DND-41 (cell line): ENCODE data around the gene CDH2.

Experiments used
- ATAC-seq: fragments of 200-7000 bp; cut with Tn5 transposase; 3 replicates; pipeline ENCODE4 v1.9.1; 2021; ENCODE audit warnings: low read depth; ENCODE audit not compliant: insufficient read depth
- DNase-seq: peaks from one replicate; pipeline ENCODE4 v3.0.0-alpha.2; 2020
- H2AFZ ChIP-seq: 2 replicates; pipeline ENCODE4 v1.6.0; 2012; ENCODE audit warnings: low read depth, low read length
- H3K27ac ChIP-seq: 2 replicates; pipeline ENCODE4 v1.5.1; 2012; ENCODE audit warnings: low read length, inconsistent platforms
- H3K27me3 ChIP-seq: fragments of 200-600 bp; sonication (generic); 2 replicates; pipeline ENCODE4 v1.6.0; 2012; ENCODE audit warnings: low read length, mild to moderate bottlenecking, inconsistent platforms; ENCODE audit not compliant: insufficient read depth, poor library complexity
- H3K36me3 ChIP-seq: 2 replicates; pipeline ENCODE4 v1.5.1; 2012; ENCODE audit warnings: low read length, inconsistent platforms; ENCODE audit not compliant: insufficient read depth
- H3K4me1 ChIP-seq: 2 replicates; pipeline ENCODE4 v1.5.1; 2012; ENCODE audit warnings: mild to moderate bottlenecking, low read length; ENCODE audit not compliant: insufficient read depth
- H3K4me2 ChIP-seq: 2 replicates; pipeline ENCODE4 v1.6.0; 2012; ENCODE audit warnings: mild to moderate bottlenecking, moderate library complexity, low read length, inconsistent platforms; ENCODE audit not compliant: insufficient read depth
- H3K4me3 ChIP-seq, 2 experiments: fragments of 200-600 bp in 1 of 2; shearing (Covaris generic) in 1 of 2; 2 replicates each; pipeline ENCODE4 v1.5.1; 2012 to 2016; ENCODE audit warnings: inconsistent platforms in 2 of 2, low read length in 2 of 2, mild to moderate bottlenecking in 2 of 2, low read depth in 1 of 2, moderate library complexity in 1 of 2
- H3K79me2 ChIP-seq: 2 replicates; pipeline ENCODE4 v1.6.0; 2012; ENCODE audit warnings: low read length, inconsistent platforms; ENCODE audit not compliant: insufficient read depth
- H3K9ac ChIP-seq: 2 replicates; pipeline ENCODE4 v1.6.0; 2012; ENCODE audit warnings: low read depth, mild to moderate bottlenecking, inconsistent platforms, low read length, moderate library complexity
- H3K9me3 ChIP-seq: 2 replicates; pipeline ENCODE4 v1.5.1; 2012; ENCODE audit warnings: low read length, moderate library complexity, mild to moderate bottlenecking, inconsistent platforms; ENCODE audit not compliant: insufficient read depth, severe bottlenecking
- H4K20me1 ChIP-seq: 2 replicates; pipeline ENCODE4 v1.6.0; 2012; ENCODE audit warnings: low read length; ENCODE audit not compliant: insufficient read depth
- CTCF ChIP-seq: IDR thresholded peaks from 2 replicates; pipeline ENCODE4 v1.5.1; 2012; ENCODE audit warnings: borderline replicate concordance, low read length, moderate library complexity, mild to moderate bottlenecking; ENCODE audit not compliant: poor library complexity, severe bottlenecking; ENCODE audit errors: extremely low read depth
- EZH2 ChIP-seq: IDR thresholded peaks from 3 replicates; pipeline ENCODE4 v1.6.1; 2012; ENCODE audit warnings: borderline replicate concordance, low read depth, mild to moderate bottlenecking, moderate library complexity, low read length, inconsistent platforms; ENCODE audit not compliant: severe bottlenecking

The CDH2 gene

DNA sequence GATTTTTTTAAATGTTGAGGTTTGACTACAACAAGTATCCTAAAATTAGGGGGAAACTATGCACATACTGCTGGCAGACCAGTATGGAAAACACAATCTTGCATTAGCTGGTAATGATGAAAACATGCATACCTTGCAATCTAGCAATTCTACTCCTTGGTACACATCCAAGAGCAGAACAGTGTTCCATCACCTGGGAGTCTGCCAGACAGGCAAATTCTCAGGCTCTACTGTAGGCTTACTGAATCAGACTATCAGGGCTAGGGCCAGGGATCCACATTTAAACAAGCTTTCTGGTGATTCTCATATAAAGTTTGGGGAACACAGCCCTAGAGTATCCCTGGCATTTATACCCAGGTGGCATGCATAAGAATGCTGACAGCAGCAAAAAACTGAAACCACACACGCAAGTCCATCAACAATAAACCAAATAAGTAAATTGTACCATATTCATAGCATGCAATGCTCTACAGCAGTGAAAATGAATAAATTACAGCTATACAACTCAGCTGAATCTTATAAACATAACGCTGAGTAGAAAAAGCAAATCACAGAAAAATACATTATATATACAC lies 13.6 kb downstream of the CDH2 start:
- no peak for ATAC-seq
- Histone ChIP-seq H3K36me3 (no peaks in the 10 kb centered on the region), H3K4me3 (no peak overlapping the region), H4K20me1 (peaks cover 35% of the 10 kb centered on the region), H3K79me2 (peaks cover 90% of the 10 kb centered on the region), H3K27me3 (no peaks in the 10 kb centered on the region), H2AFZ (no peak overlapping the region), H3K4me2 (no peak overlapping the region), H3K27ac (no peak overlapping the region), H3K4me1 (no peaks in the 10 kb centered on the region), H3K9ac (no peak overlapping the region), H3K9me3 (no peaks in the 10 kb centered on the region)
- no peak for DNase-seq
- TF ChIP-seq EZH2 (no peak), CTCF (no peak)

DNA sequence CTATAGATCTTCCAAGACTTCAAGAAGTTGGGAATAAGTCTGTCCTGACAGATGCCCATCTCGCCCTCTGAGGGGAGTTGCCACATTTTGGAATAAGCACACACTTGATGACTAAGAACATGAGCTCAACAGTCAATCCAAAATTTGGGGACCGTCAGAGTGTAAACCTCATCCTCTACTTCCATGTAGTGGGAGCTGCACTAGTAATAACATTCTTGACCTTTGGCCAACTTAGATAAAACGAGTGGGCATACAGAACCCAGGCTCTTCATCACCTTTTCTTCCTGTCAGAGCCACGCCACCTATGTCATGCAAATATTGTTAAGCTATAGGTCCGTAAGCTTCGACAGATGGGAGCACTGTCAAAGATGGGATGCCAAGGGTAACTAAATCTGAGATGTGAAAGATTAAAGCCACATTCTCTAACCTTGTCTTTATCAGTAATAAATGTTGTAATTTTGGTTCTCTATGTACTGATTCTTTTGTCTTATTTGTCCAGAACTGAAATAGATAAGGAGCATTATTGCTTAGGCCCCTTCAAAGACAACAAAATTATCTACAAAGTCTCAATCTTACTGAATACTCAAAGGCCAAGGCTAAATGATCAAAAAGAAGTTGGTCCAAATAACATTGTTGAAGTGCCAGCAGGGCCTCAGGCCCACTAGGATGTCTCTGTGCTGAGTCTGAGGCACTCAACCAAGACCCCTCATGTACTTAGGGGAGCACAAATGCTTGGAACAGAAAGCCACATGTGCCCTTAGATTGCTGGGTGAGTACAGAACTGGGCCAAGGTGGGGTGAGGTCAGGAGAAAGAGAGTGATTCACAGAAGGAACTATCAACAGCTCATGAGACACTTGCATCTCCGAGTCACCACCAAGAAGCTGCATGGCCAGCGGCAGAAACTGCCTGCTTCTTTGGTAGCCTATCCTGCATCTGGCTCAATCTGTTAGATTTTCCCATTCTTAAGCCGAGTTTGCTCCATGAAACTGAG lies 15.0 kb downstream of the CDH2 start:
- Histone ChIP-seq H3K4me1 (no peaks in the 10 kb centered on the region), H2AFZ (no peak overlapping the region), H3K9me3 (no peaks in the 10 kb centered on the region), H3K36me3 (no peaks in the 10 kb centered on the region), H3K4me3 (no peak overlapping the region), H4K20me1 (peaks cover 43% of the 10 kb centered on the region), H3K9ac (no peak overlapping the region), H3K4me2 (no peak overlapping the region), H3K27ac (no peak overlapping the region), H3K79me2 (peaks cover 80% of the 10 kb centered on the region), H3K27me3 (no peaks in the 10 kb centered on the region)
- DNase-seq = no peak
- TF ChIP-seq CTCF = no peak
- TF ChIP-seq EZH2 = no peak
- no peak for ATAC-seq

DNA sequence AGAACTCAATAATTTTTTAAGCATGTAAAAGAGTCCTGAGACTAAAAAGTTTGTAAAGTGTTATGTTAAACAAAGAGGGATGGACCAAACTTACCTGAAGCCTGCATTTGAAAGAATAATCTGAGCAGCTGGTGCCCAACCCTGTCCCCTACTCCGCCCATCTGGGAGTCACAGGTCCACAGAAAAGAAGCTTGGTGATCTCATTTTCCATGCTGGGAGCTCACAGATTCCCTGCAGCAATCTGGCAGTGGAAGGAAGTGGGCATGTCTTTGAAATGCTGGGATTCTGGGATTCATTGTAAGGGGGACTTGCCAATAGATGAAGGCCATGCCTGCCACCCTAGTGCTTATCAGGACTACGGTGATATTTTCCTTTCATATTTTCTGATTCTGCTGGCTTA lies 17.9 kb downstream of the CDH2 start:
- ATAC-seq (no peak), DNase-seq (no peak)
- Histone ChIP-seq H3K27ac (no peak overlapping the region), H3K4me1 (no peaks in the 10 kb centered on the region), H3K36me3 (no peaks in the 10 kb centered on the region; the same call in 1 of the 2 replicates), H3K79me2 (peaks cover 74% of the 10 kb centered on the region), H4K20me1 (peaks cover 50% of the 10 kb centered on the region), H3K9me3 (no peaks in the 10 kb centered on the region), H3K9ac (no peak overlapping the region), H3K4me3 (no peak overlapping the region), H3K27me3 (no peaks in the 10 kb centered on the region), H3K4me2 (no peak overlapping the region), H2AFZ (no peak overlapping the region)
- no peak for TF ChIP-seq CTCF
- TF ChIP-seq EZH2 = no peak
